Tibial nerve (tissue), 4 donors: ENCODE measurements around the gene TSSC4. TPM values are rescaled to one million over a fixed set of nuclear protein-coding genes. Genes with fewer than 3 reads are reported as not detected.

Source experiments
- DNase-seq, 2 donors: peaks; one replicate each; pipeline ENCODE4 v3.0.0-alpha.2; 2019; ENCODE audit warnings: low spot score in 2 of 2
- H3K27ac ChIP-seq, 4 donors: fragments of 200-600 bp; sonication (generic) in 3 of 4; one replicate each; pipeline ENCODE4 v1.5.1; 2017 to 2019; ENCODE audit warnings: mild to moderate bottlenecking in 1 of 4
- H3K27me3 ChIP-seq, 2 donors: fragments of 200-600 bp; sonication (generic) in 1 of 2; one replicate each; pipeline versions ENCODE4 v1.5.1 to v1.6.0; 2017 to 2019
- H3K36me3 ChIP-seq, 3 donors: fragments of 200-600 bp; sonication (generic); one replicate each; pipeline ENCODE4 v1.5.1; 2018 to 2019
- H3K4me1 ChIP-seq, 4 donors: fragments of 200-600 bp; sonication (generic) in 3 of 4; one replicate each; pipeline ENCODE4 v1.5.1; 2017 to 2019
- H3K4me3 ChIP-seq, 4 donors: fragments of 200-600 bp; sonication (generic) in 3 of 4; one replicate each; pipeline ENCODE4 v1.5.1; 2017 to 2019; ENCODE audit warnings: mild to moderate bottlenecking in 1 of 4, moderate library complexity in 1 of 4
- H3K9me3 ChIP-seq, 4 donors: fragments of 200-600 bp; sonication (generic) in 3 of 4; one replicate each; pipeline ENCODE4 v1.5.1; 2017 to 2019
- CTCF ChIP-seq, 5 experiments: fragments of 200-600 bp in 3 of 5; fragments of 450-650 bp in 2 of 5; sonication (generic) in 3 of 5; IDR thresholded peaks; one replicate each; pipeline ENCODE4 v1.5.1; 2016 to 2019; ENCODE audit warnings: antibody characterized with exemption in 5 of 5, mild to moderate bottlenecking in 3 of 5, moderate library complexity in 2 of 5
- EP300 ChIP-seq, 2 donors: sonication (generic); formaldehyde crosslinking; IDR thresholded peaks; one replicate each; pipeline ENCODE4 v1.6.1; 2017; ENCODE audit warnings: antibody characterized with exemption in 2 of 2, mild to moderate bottlenecking in 1 of 2
- POLR2A ChIP-seq, 2 donors: fragments of 450-650 bp; IDR thresholded peaks; one replicate each; pipeline ENCODE4 v1.6.1; 2017; ENCODE audit warnings: antibody characterized with exemption in 2 of 2, mild to moderate bottlenecking in 2 of 2, moderate library complexity in 2 of 2
- WGBS, 2 donors: methylation state at CpG; one replicate each; pipeline ENCODE4 v1.1.5; 2018; 5-methylcytosine and 5-hydroxymethylcytosine counted together
- total RNA-seq, 4 donors: library from RNA; depleted of rRNA; stranded (reverse); fragments of >200 nt; gene quantifications; one replicate each; pipeline ENCODE4 v1.1.0, GENCODE V29; 2016

Gene TSSC4
- total RNA-seq, 4 donors from 2014 or later, result 44.8 to 54.3 (median 49.1) TPM

- no peaks in the 10 kb centered on the region for H3K4me1 ChIP-seq
- H3K36me3 ChIP-seq, result no peaks in the 10 kb centered on the region
- WGBS, 2 donors, result 58 to 83% methylated on average over 3 to 9 of the region's 12 CpGs
- H3K9me3 ChIP-seq, result no peaks in the 10 kb centered on the region
- H3K27ac ChIP-seq, result no peak overlapping the region
- no peaks in the 10 kb centered on the region for H3K27me3 ChIP-seq
- H3K4me3 ChIP-seq, result no peak overlapping the region
- DNase-seq, result no peak
- TF ChIP-seq CTCF (IDR thresholded peaks at IDR 0.05) (no peak), POLR2A (IDR thresholded peaks at IDR 0.05) (no peak), EP300 (IDR thresholded peaks at IDR 0.05) (no peak)
Measured at GRCh38 chr11:2427721-2428321, 27.3 kb downstream of the TSSC4 start.

- WGBS, 2 donors, result 59 to 61% methylated on average over 8 of the region's 8 CpGs
- H3K27ac ChIP-seq, result no peak overlapping the region
- no peak for TF ChIP-seq EP300 (IDR thresholded peaks at IDR 0.05)
- TF ChIP-seq POLR2A (IDR thresholded peaks at IDR 0.05), result no peak
- peak; percentile 57 to 85 (median 83) for TF ChIP-seq CTCF (IDR thresholded peaks at IDR 0.05)
- no peaks in the 10 kb centered on the region for H3K36me3 ChIP-seq
- H3K27me3 ChIP-seq, result no peaks in the 10 kb centered on the region
- no peak overlapping the region for H3K4me3 ChIP-seq
- peak; percentile 68 to 87 for DNase-seq
- no peaks in the 10 kb centered on the region for H3K9me3 ChIP-seq
- no peaks in the 10 kb centered on the region for H3K4me1 ChIP-seq
Measured at GRCh38 chr11:2428322-2428795, 27.8 kb downstream of the TSSC4 start.

- DNase-seq, result no peak
- no peak overlapping the region for H3K4me3 ChIP-seq
- WGBS, 2 donors, result 78 to 90% methylated on average over 1 of the region's 1 CpG
- H3K27ac ChIP-seq, result no peak overlapping the region
- H3K27me3 ChIP-seq, result peaks cover 0 to 5% of the 10 kb centered on the region in 2 donors
- H3K9me3 ChIP-seq, result no peaks in the 10 kb centered on the region
- no peaks in the 10 kb centered on the region for H3K36me3 ChIP-seq
- no peaks in the 10 kb centered on the region for H3K4me1 ChIP-seq
- TF ChIP-seq EP300 (IDR thresholded peaks at IDR 0.05) (no peak), POLR2A (IDR thresholded peaks at IDR 0.05) (no peak), CTCF (IDR thresholded peaks at IDR 0.05) (no peak)
Measured at GRCh38 chr11:2431395-2431794, 30.8 kb downstream of the TSSC4 start.

- no peak overlapping the region for H3K27ac ChIP-seq
- 63 to 82% methylated on average over 8 to 11 of the region's 15 CpGs for WGBS, 2 donors
- no peak overlapping the region for H3K4me3 ChIP-seq
- no peaks in the 10 kb centered on the region for H3K4me1 ChIP-seq
- TF ChIP-seq EP300 (IDR thresholded peaks at IDR 0.05) (no peak), CTCF (IDR thresholded peaks at IDR 0.05) (no peak), POLR2A (IDR thresholded peaks at IDR 0.05) (no peak)
- no peaks in the 10 kb centered on the region for H3K36me3 ChIP-seq
- H3K9me3 ChIP-seq, result no peaks in the 10 kb centered on the region
- peaks cover 0 to 12% of the 10 kb centered on the region in 2 donors for H3K27me3 ChIP-seq
- no peak for DNase-seq
Measured at GRCh38 chr11:2432171-2432621, 31.6 kb downstream of the TSSC4 start.

- Histone ChIP-seq H3K4me1 (no peaks in the 10 kb centered on the region), H3K9me3 (peaks cover 0 to under 1% (median 0%) of the 10 kb centered on the region in 4 donors), H3K36me3 (no peaks in the 10 kb centered on the region), H3K4me3 (no peak overlapping the region), H3K27me3 (peaks cover 0 to 16% of the 10 kb centered on the region in 2 donors), H3K27ac (no peak overlapping the region)
- 89 to 94% methylated on average over 8 to 10 of the region's 13 CpGs for WGBS, 2 donors
- no peak for DNase-seq
- no peak for TF ChIP-seq POLR2A (IDR thresholded peaks at IDR 0.05)
Measured at GRCh38 chr11:2432628-2433071, 32.1 kb downstream of the TSSC4 start.
